WERI-Rb-1 (cell line): ENCODE measurements around the gene PTPRN2.

Experiments used
- DNase-seq: peaks from one replicate; pipeline ENCODE4 v3.0.0-alpha.2; 2020
- H3K27ac ChIP-seq: fragments of 250-450 bp; sonication (Bioruptor Pico); 2 replicates; pipeline ENCODE4 v1.5.1; 2020; ENCODE audit warnings: mild to moderate bottlenecking, moderate library complexity
- H3K27me3 ChIP-seq: fragments of 250-450 bp; sonication (Bioruptor Pico); 2 replicates; pipeline ENCODE4 v1.5.1; 2021; ENCODE audit warnings: mild to moderate bottlenecking, low read depth, moderate library complexity; ENCODE audit not compliant: insufficient read depth, severe bottlenecking
- H3K36me3 ChIP-seq: fragments of 250-450 bp; sonication (Bioruptor Pico); 2 replicates; pipeline ENCODE4 v1.5.1; 2020; ENCODE audit warnings: mild to moderate bottlenecking, moderate library complexity
- H3K4me3 ChIP-seq: 2 replicates; pipeline ENCODE4 v1.5.1; 2011; ENCODE audit warnings: low read depth, mild to moderate bottlenecking, control low read depth, low read length
- H3K9me3 ChIP-seq: fragments of 250-450 bp; sonication (Bioruptor Pico); 2 replicates; pipeline ENCODE4 v1.5.1; 2021; ENCODE audit warnings: mild to moderate bottlenecking, moderate library complexity; ENCODE audit not compliant: severe bottlenecking
- CTCF ChIP-seq: IDR thresholded peaks from 2 replicates; pipeline ENCODE4 v1.5.1; 2011; ENCODE audit warnings: low read depth, mild to moderate bottlenecking, control low read depth, inconsistent platforms, low read length

The PTPRN2 gene

GRCh38 chr7:157970744-157971143 is 616.9 kb downstream of the PTPRN2 start:
- Histone ChIP-seq H3K9me3 (peaks cover 14% of the 10 kb centered on the region), H3K36me3 (no peaks in the 10 kb centered on the region), H3K4me3 (no peak overlapping the region), H3K27me3 (no peaks in the 10 kb centered on the region), H3K27ac (no peak overlapping the region)
- no peak for DNase-seq
- TF ChIP-seq CTCF: no peak

GRCh38 chr7:157969995-157970394 is 617.6 kb downstream of the PTPRN2 start:
- Histone ChIP-seq H3K9me3 (peaks cover 12% of the 10 kb centered on the region), H3K27ac (no peak overlapping the region), H3K27me3 (no peaks in the 10 kb centered on the region), H3K36me3 (no peaks in the 10 kb centered on the region), H3K4me3 (no peak overlapping the region)
- no peak for TF ChIP-seq CTCF
- DNase-seq: no peak

- Histone ChIP-seq H3K9me3 (no peaks in the 10 kb centered on the region), H3K27ac (no peak overlapping the region), H3K4me3 (no peak overlapping the region), H3K36me3 (no peaks in the 10 kb centered on the region), H3K27me3 (no peaks in the 10 kb centered on the region)
- DNase-seq: no peak
- TF ChIP-seq CTCF: no peak
Observed at GRCh38 chr7:157966490-157966889, 621.1 kb downstream of the PTPRN2 start.

- no peaks in the 10 kb centered on the region for H3K9me3 ChIP-seq
- H3K36me3 ChIP-seq: no peaks in the 10 kb centered on the region
- no peaks in the 10 kb centered on the region for H3K27me3 ChIP-seq
- DNase-seq: no peak
- TF ChIP-seq CTCF: no peak
- no peak overlapping the region for H3K4me3 ChIP-seq
- no peak overlapping the region for H3K27ac ChIP-seq
Observed at GRCh38 chr7:157964521-157964920, 623.1 kb downstream of the PTPRN2 start.

- H3K27ac ChIP-seq: no peak overlapping the region
Observed at GRCh38 chr7:157964016-157964415, 623.6 kb downstream of the PTPRN2 start.

More at GRCh38 chr7:157964016-157964415, 623.6 kb downstream of the PTPRN2 start:
- Histone ChIP-seq H3K9me3 (no peaks in the 10 kb centered on the region), H3K36me3 (no peaks in the 10 kb centered on the region), H3K4me3 (no peak overlapping the region), H3K27me3 (no peaks in the 10 kb centered on the region)
- TF ChIP-seq CTCF: no peak
- no peak for DNase-seq
